GM12878 (cell line): Measurements from ENCODE around the gene ZDHHC7. TPM values are rescaled to one million over a fixed set of nuclear protein-coding genes. Genes with fewer than 3 reads are reported as not detected.

Source experiments
- ATAC-seq: fragments of 200-7000 bp; cut with Tn5 transposase; 3 replicates; pipeline ENCODE4 v1.9.1; 2020; ENCODE audit warnings: mild to moderate bottlenecking, moderate library complexity
- BruUV-seq: library from RNA; stranded (reverse); fragments of 400-500 nt; replicated peaks from 2 replicates; lab custom pipeline; 2021; lab: Mats Ljungman, UMichigan
- CTCF ChIA-PET: fragments of 300-600 bp; sonication (Branson Sonifier 250); formaldehyde crosslinking; extraction: SDS; loops from one replicate; lab custom pipeline; 2021; ENCODE audit warnings: inconsistent platforms; lab: Yijun Ruan, JAX
- POLR2A ChIA-PET: fragments of 350-600 bp; formaldehyde crosslinking; extraction: SDS; loops from one replicate; lab custom pipeline; 2021; ENCODE audit warnings: inconsistent platforms; lab: Charles Lee
- RAD21 ChIA-PET: fragments of 300-600 bp; sonication (Branson Sonifier 250); formaldehyde crosslinking; loops from one replicate; lab custom pipeline; 2023; ENCODE audit warnings: antibody characterized with exemption; ENCODE audit not compliant: unreplicated experiment; lab: Charles Lee
- SMC1A ChIA-PET: fragments of 300-600 bp; sonication (Branson Sonifier 250); formaldehyde crosslinking; loops from one replicate; lab custom pipeline; 2023; ENCODE audit not compliant: unreplicated experiment, uncharacterized antibody; lab: Charles Lee
- DNase-seq: peaks from one replicate; pipeline ENCODE4 v3.0.0-alpha.2; 2011; ENCODE audit warnings: low read depth, low spot score
- FAIRE-seq: peaks from 3 replicates; lab custom pipeline; 2011; peaks lifted over from hg19 to GRCh38; lab: Jason Lieb, UNC
- H2AFZ ChIP-seq: 2 replicates; pipeline ENCODE4 v1.6.0; 2011; ENCODE audit warnings: low read depth, low read length, control low read depth; ENCODE audit not compliant: control insufficient read depth
- H3K27ac ChIP-seq: 2 replicates; pipeline ENCODE4 v1.5.1; 2011; ENCODE audit warnings: control low read depth; ENCODE audit not compliant: control insufficient read depth, insufficient read depth
- H3K27me3 ChIP-seq, 2 experiments: replicated peaks in 1 of 2; 2 replicates each; pipeline versions ENCODE4 v1.6.0 to v1.6.1; 2011; ENCODE audit warnings: low read length in 1 of 2; ENCODE audit not compliant: control insufficient read depth in 2 of 2, insufficient read depth in 2 of 2
- H3K36me3 ChIP-seq, 2 experiments: 2 replicates each; pipeline ENCODE4 v1.5.1; 2011; ENCODE audit warnings: low read length in 1 of 2; ENCODE audit not compliant: control insufficient read depth in 2 of 2, insufficient read depth in 2 of 2
- H3K4me1 ChIP-seq: 2 replicates; pipeline ENCODE4 v1.6.1; 2011; ENCODE audit warnings: mild to moderate bottlenecking, low read length, moderate library complexity, mixed read lengths; ENCODE audit not compliant: control insufficient read depth, insufficient read depth
- H3K4me2 ChIP-seq: 2 replicates; pipeline ENCODE4 v1.6.0; 2011; ENCODE audit warnings: control low read depth; ENCODE audit not compliant: control insufficient read depth, insufficient read depth
- H3K4me3 ChIP-seq: fragments of 200-600 bp; sonication (generic); 2 replicates; pipeline ENCODE4 v1.5.1; 2016
- H3K79me2 ChIP-seq: 2 replicates; pipeline ENCODE4 v1.6.0; 2011; ENCODE audit warnings: low read length; ENCODE audit not compliant: control insufficient read depth, insufficient read depth
- H3K9ac ChIP-seq: 2 replicates; pipeline ENCODE4 v1.8.0; 2011; ENCODE audit warnings: low read length, control low read depth, mixed read lengths; ENCODE audit not compliant: control insufficient read depth, insufficient read depth
- H3K9me3 ChIP-seq: replicated peaks from 3 replicates; pipeline ENCODE4 v1.5.1; 2011; ENCODE audit warnings: mild to moderate bottlenecking, low read length; ENCODE audit not compliant: control insufficient read depth, insufficient read depth
- H4K20me1 ChIP-seq: 2 replicates; pipeline ENCODE4 v1.6.0; 2011; ENCODE audit not compliant: control insufficient read depth, insufficient read depth
- BCL11A ChIP-seq: IDR thresholded peaks from 2 replicates; pipeline ENCODE4 v1.6.1; 2011; ENCODE audit warnings: low read depth, low read length
- CEBPZ ChIP-seq: fragments of 150-350 bp; IDR thresholded peaks from 2 replicates; pipeline ENCODE4 v1.6.1; 2016; ENCODE audit warnings: low read depth, low read length
- FOS ChIP-seq: IDR thresholded peaks from 3 replicates; pipeline ENCODE4 v1.6.1; 2011; ENCODE audit warnings: borderline replicate concordance; ENCODE audit not compliant: insufficient read length; ENCODE audit errors: extremely low read depth
- KAT2A ChIP-seq: conservative IDR thresholded peaks from 2 replicates; pipeline ENCODE4 v1.6.1; 2011; ENCODE audit warnings: low read depth, low read length; ENCODE audit not compliant: control insufficient read depth
- RAD21 ChIP-seq: IDR thresholded peaks from 2 replicates; pipeline ENCODE4 v1.6.1; 2011; ENCODE audit warnings: mild to moderate bottlenecking, low read depth, low read length, moderate library complexity; ENCODE audit not compliant: insufficient read depth
- RB1 ChIP-seq: fragments of 450-650 bp; formaldehyde crosslinking; IDR thresholded peaks from 2 replicates; pipeline ENCODE4 v1.6.1; 2017; ENCODE audit warnings: mild to moderate bottlenecking, borderline replicate concordance
- SIX5 ChIP-seq: IDR thresholded peaks from 2 replicates; pipeline ENCODE4 v1.6.1; 2011; ENCODE audit warnings: mild to moderate bottlenecking, low read depth, low read length, moderate library complexity; ENCODE audit not compliant: severe bottlenecking
- ZBTB33 ChIP-seq: fragments of 450-650 bp; IDR thresholded peaks from 2 replicates; pipeline ENCODE4 v1.6.1; 2017; ENCODE audit warnings: mild to moderate bottlenecking
- WGBS: methylation state at CpG from one replicate; pipeline ENCODE4 v1.1.6; 2016; ENCODE audit warnings: low lambda C conversion rate; ENCODE audit not compliant: insufficient replicate concordance, insufficient coverage; ENCODE audit errors: missing lambda C conversion rate; 5-methylcytosine and 5-hydroxymethylcytosine counted together
- in situ Hi-C: fragments of 300-500 bp; cut with MboI; formaldehyde crosslinking; loops from 9 replicates; pipeline ENCODE4 v1.14.3; 2018; ENCODE audit warnings: mixed read lengths
- intact Hi-C: fragments of 100-400 bp; cut with micrococcal nuclease; formaldehyde crosslinking; loops from one replicate; pipeline ENCODE4 v1.14.2; 2022; ENCODE audit not compliant: unreplicated experiment
- polyA plus RNA-seq, 11 experiments: library from polyadenylated mRNA; depleted of rRNA in 4 of 11; unstranded in 6 of 11; stranded (reverse) in 5 of 11; fragments of >200 nt; fragmentation: Nextera tagmentation in 4 of 11; fragmentation: Illumina TruSeq in 1 of 11; extraction: Ambion mirVana in 4 of 11; extraction: Trizol in 1 of 11; gene quantifications; 1 replicate in 1 of 11; 2 replicates in 10 of 11; pipeline versions ENCODE4 v1.2.1 to v1.2.3, GENCODE V29; 2011 to 2016; ENCODE audit warnings: inconsistent platforms in 2 of 11, missing spikeins in 2 of 11, low read depth in 1 of 11
- total RNA-seq, 4 experiments: library from RNA; depleted of rRNA in 3 of 4; stranded (reverse); fragments of >200 nt in 3 of 4; fragmentation: Illumina TruSeq in 1 of 4; extraction: Trizol in 1 of 4; gene quantifications; 2 replicates each; pipeline versions ENCODE4 v1.2.1 to v1.2.3, GENCODE V29; 2013 to 2021

ZDHHC7 gene
- total and polyA plus RNA-seq, 10 of the 15 experiments (the other 5 are each of a cell fraction or from before 2014, with no cell fraction given), result 0.87 to 26.0 (median 20.0) TPM

DNA sequence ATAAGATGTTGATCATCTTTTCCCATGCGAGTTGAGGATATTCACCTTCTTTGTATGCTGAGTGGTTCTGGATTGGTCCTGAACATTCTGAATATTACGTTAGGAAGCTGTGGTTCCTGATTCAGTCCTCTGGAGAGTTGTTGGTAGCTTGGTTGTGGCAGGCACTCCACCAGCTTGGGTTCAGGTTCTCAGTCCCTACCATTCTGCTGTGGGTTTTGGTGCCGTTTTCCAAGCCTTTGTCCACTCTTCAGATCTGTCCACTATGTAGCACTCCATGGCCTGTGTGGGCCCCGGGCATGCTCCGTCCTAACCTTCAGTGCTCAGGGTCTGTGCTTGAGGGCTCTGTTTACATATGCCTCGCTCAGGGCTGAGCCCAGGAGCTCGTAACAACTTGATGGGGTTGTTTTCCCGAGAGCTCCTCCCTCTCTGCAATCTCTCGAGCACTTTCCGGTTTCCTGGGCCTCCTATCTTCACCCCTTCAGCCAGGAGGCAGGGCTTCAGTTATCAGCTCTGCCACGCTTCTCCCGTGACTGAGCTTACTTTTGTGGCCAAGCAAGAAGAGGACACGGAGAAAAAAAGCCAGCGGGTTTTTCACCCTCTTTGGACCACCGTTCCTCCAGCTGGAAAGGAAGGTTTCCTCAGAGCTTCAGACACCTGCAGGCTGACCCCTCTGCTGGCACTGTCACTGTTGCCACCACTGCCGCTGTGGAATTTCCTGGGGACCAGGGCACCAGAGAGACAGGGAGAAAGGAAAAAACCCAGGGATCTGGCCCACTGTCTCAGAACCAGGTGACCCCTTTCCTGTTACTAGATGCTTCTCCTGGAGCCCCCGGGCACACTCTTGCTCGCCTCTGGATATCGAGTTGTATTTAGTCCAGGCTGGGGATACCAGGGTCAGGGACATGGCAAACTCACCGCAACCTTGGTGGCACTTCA, 35.9 kb upstream of the ZDHHC7 start (continued):
- TF ChIP-seq RAD21, result no peak
- no peak for TF ChIP-seq BCL11A
- no peak for TF ChIP-seq KAT2A
- TF ChIP-seq SIX5, result no peak
- TF ChIP-seq CEBPZ, result no peak
- TF ChIP-seq FOS, result no peak
- TF ChIP-seq RB1, result no peak
- TF ChIP-seq, all 136 proteins: peak for 0

DNA sequence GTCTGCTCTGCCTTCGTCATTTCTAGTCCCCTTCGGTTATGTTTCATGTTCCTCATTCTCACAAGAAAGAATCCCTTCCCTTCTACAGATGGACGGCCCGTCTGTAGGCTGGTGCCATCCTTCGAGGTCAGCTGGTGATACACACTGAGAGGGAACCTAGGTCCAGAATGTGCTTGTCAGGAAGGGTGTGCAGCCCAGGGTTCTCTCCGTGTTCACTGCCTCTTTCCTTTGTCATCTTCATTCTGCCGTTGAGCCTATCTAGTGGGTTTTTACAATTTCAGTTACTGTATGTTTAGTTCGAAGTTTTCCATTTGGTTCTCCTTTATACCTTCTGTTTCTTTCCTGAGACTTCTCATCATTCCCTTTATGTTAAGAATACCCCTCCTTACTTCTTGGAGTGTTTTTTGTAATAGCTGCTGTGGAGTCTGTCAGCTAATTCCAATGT, 35.2 kb upstream of the ZDHHC7 start:
- Histone ChIP-seq H3K4me3 (no peak overlapping the region), H3K9ac (no peak overlapping the region), H4K20me1 (no peaks in the 10 kb centered on the region), H3K4me1 (no peaks in the 10 kb centered on the region), H3K36me3 (no peaks in the 10 kb centered on the region), H3K9me3 (no peaks in the 10 kb centered on the region), H3K79me2 (no peaks in the 10 kb centered on the region), H3K27me3 (no peaks in the 10 kb centered on the region; a peak in 1 of 4 replicates), H2AFZ (no peak overlapping the region), H3K4me2 (no peak overlapping the region), H3K27ac (no peak overlapping the region)
- no TSS peak for BruUV-seq
- SMC1A ChIA-PET, result no interaction called here
- TF ChIP-seq ZBTB33, result no peak
- WGBS, result 70% methylated on average over 8 of the region's 8 CpGs
- in situ Hi-C loops (no loop called here), intact Hi-C loops (no loop called here)
- RAD21 ChIA-PET, result no interaction called here
- ATAC-seq (no peak), DNase-seq (no peak), FAIRE-seq (no peak)
- POLR2A ChIA-PET, result no interaction called here
- CTCF ChIA-PET, result interaction anchor here (0.6 to 2.0 kb wide), 2 partner anchors 10 to 1139 kb away, joined by 3 to 9 read pairs; no protein-coding TSS in a partner anchor
